IPS-15b (cell line): ENCODE measurements around the gene CEP104.

Experiments
- H3K27me3 ChIP-seq: one replicate; pipeline ENCODE4 v1.6.1; 2013; ENCODE audit warnings: low read length; ENCODE audit not compliant: control insufficient read depth, insufficient read depth
- H3K36me3 ChIP-seq: one replicate; pipeline ENCODE4 v1.6.1; 2013; ENCODE audit warnings: low read length; ENCODE audit not compliant: control insufficient read depth, insufficient read depth
- H3K4me1 ChIP-seq: one replicate; pipeline ENCODE4 v1.6.1; 2013; ENCODE audit warnings: mild to moderate bottlenecking, low read length; ENCODE audit not compliant: control insufficient read depth, insufficient read depth
- H3K4me3 ChIP-seq: one replicate; pipeline ENCODE4 v1.5.1; 2013; ENCODE audit warnings: low read depth, low read length
- H3K9ac ChIP-seq: one replicate; pipeline ENCODE4 v1.6.1; 2013; ENCODE audit warnings: low read depth, mild to moderate bottlenecking, low read length
- H3K9me3 ChIP-seq: one replicate; pipeline ENCODE4 v1.6.1; 2013; ENCODE audit warnings: mild to moderate bottlenecking, low read length; ENCODE audit not compliant: control insufficient read depth, insufficient read depth

CEP104 gene

DNA sequence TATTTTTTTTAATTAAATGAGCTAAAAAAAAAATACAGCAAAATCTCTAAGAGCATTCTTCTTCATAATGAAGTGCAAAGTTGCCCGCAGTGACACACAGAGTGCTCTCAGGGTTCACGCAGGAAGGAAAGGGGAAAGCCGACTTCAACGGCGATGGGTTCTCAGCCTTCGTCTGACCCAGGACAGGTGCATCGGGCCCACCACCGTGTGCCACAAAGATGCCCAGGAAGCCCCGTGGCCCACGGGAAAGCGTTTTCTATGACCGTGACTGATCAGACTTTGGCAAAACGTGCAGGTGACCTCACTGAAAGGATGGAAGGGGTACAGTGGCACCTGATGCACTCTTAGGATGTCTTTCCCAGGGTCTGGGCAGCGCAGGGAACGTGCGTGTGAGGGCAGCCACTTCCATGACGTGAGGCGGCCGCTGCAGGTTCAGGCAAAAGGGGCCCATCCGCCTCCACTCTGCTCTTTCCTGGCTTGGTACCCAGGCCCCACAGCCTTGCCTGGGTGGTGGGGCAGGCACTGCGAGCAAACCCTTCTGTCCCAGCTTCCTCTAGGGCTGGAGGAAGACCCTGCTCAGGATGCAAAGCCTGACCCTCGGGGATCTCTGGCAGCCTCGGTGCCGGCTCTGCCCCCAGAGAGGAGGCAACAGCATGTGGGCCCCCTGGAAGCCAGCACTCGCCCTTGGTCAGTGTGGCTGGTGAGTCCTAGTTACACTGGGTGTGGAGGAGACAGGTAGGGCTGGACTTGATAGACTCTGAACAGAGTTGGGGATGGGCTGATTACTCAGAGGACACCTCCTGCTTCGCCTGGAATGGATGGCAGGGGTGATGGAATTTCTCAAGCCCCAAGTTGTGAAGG, 69.0 kb downstream of the CEP104 start:
- Histone ChIP-seq H3K36me3 (peaks cover 40% of the 10 kb centered on the region), H3K9ac (peak overlapping the region; percentile 54), H3K4me3 (no peak overlapping the region), H3K4me1 (peaks cover 7% of the 10 kb centered on the region), H3K27me3 (no peaks in the 10 kb centered on the region), H3K9me3 (no peaks in the 10 kb centered on the region)

DNA sequence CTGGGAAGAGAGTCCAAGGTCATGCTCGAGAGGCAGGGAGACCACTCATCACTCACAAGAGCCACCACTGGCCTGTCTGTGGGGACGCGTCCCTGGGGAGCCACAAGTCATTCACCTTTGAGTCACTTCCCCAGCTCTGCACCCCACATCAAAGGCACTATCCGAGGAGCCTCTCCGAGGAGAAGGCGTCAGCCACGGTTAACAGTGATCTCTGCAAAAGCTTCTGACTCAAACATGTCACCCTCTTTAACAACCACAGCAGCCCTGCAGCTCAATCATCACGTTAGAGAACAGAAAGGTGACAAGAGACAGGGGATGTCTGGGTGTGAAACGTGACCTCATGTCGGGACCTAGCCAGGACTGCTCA, 69.7 kb downstream of the CEP104 start:
- no peaks in the 10 kb centered on the region for H3K27me3 ChIP-seq
- H3K4me1 ChIP-seq: peaks cover 3% of the 10 kb centered on the region
- H3K9ac ChIP-seq: no peak overlapping the region
- peaks cover 46% of the 10 kb centered on the region for H3K36me3 ChIP-seq
- H3K4me3 ChIP-seq: no peak overlapping the region
- H3K9me3 ChIP-seq: no peaks in the 10 kb centered on the region

DNA sequence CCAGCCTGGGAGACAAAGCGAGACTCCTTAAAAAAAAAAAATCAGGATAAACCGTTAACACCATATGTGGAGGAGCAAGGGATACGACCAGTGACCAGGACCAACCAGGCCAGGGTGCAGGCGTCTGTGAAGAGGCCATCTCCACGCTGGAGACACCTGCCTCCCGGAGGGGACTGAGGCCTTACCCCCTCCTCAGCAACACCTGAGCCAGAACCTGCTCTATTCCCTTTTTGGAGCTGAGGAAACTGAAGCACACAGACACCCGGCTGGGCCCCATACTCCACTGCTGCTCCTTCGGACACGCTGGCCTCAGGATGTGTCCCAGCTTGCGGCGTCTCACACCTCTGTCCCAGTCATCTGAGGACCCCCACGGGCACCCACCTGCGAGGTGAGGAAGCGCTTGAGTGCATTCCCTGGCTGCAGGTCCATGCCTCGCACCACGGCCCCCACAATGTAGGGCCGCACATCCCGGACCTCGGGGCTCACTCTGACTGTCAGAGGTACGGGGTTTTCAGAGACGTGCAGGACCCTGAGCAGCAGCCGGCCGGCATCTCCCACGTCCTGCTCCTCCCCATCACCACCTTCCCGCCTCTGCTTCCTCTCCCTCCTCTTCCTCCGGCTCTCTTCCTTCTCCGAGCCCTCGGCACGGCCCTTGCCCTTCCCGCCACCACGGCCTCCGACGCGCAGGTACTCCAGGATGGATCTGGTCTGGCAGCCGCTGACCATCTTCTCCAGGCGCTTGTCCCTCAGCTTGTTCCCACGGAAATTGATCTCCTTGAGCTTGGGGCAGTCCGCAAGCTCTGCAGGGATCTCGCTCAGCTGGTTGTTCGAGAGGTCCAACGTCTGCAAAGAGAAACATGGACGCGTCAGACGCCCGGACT, 70.3 kb downstream of the CEP104 start:
- Histone ChIP-seq H3K4me1 (peaks cover 3% of the 10 kb centered on the region), H3K9ac (no peak overlapping the region), H3K9me3 (no peaks in the 10 kb centered on the region), H3K4me3 (no peak overlapping the region), H3K36me3 (peaks cover 50% of the 10 kb centered on the region), H3K27me3 (no peaks in the 10 kb centered on the region)

DNA sequence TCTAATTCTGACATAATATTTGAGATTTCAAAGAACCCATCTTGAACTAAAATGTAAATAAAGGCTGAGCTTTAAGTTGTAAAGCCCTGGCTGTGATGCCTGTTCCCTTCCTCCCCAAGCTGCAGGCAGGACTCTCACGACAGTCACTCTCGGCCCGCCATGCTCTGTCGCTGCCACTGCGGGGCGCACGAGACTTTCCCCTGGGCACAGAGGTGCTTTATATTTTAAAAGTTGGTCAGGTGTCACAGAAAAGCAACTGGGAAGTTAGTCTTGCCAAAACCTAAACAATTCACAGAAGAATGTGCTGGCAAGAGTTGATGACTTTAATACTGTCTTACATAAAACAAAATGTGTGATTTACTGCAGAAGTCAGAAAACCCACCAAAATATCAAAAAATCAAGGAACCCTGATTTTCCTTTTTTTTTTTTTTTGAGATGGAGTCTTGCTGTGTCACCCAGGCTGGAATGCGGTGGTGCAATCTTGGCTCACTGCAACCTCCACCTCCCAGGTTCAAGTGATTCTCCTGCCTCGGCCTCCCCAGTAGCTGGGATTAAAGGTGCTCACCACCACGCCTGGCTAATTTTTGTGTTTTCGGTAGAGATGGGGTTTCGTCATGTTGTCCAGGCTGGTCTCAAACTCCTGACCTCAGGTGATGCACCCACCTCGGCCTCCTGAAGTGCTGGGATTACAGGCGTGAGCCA, 71.4 kb downstream of the CEP104 start:
- H3K36me3 ChIP-seq: peaks cover 57% of the 10 kb centered on the region
- H3K4me1 ChIP-seq: peaks cover 3% of the 10 kb centered on the region
- no peaks in the 10 kb centered on the region for H3K9me3 ChIP-seq
- no peak overlapping the region for H3K9ac ChIP-seq
- no peak overlapping the region for H3K4me3 ChIP-seq
- H3K27me3 ChIP-seq: no peaks in the 10 kb centered on the region

DNA sequence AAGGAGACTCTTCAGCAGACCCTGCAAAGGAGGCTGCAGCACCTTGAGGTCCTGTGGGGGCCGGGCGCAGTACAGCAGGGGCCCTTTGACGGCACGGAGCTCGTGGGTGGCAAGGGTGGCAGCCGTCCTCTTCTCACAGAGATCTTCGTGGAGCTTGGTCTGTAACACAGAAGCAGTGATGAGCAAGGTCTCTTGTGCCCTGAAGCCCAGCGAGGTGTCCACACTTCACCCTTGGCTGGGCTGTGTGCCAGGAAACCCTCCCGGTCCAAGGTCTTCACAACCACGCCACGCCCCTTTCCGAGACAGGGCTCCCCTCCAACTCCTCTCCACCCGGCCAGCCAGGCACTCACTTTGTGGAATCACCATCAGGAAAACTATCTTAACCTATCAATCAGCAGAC, 72.0 kb downstream of the CEP104 start:
- H3K4me3 ChIP-seq: no peak overlapping the region
- H3K9me3 ChIP-seq: no peaks in the 10 kb centered on the region
- no peaks in the 10 kb centered on the region for H3K27me3 ChIP-seq
- peaks cover 3% of the 10 kb centered on the region for H3K4me1 ChIP-seq
- no peak overlapping the region for H3K9ac ChIP-seq
- peaks cover 62% of the 10 kb centered on the region for H3K36me3 ChIP-seq

DNA sequence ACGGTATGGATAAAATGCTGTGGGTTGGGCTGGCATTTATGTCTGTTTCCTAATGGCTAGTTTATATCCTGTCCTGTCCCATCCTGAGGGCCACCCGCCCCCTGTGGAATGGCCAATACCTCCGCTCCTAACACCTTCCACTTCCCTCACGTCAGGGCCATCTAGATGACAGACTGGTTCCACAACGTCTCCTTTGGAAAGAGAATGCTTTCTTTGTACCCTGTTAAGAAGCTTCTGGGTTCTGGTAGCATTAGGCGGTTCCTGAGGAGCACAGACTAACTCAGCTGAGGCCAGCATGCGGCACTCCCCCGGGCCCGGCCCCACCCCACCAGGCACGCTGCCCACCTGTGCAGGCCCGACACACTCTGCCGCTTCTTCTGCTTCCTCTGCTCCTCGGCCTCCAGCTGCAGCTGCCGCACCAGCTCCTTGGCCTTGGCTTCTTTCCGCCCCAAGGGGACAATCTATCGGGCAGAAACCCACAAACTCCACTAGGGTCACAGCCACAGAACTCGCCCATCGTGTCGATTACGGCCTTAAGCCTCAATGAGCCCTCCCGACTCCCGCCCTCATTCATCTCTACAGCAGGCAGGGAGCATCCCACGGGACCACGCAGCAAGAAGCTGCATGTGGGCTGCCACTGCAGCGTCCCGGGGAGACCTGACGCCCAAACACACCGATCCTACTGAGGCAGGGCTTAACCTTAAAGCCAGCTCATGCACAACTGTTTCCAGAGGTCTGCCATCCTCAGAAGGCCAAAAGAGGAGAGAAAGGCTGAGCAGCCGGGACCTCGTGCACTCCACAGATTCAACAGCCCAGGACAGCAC, 73.1 kb downstream of the CEP104 start:
- H3K9me3 ChIP-seq: no peaks in the 10 kb centered on the region
- H3K4me3 ChIP-seq: no peak overlapping the region
- H3K36me3 ChIP-seq: peaks cover 71% of the 10 kb centered on the region
- no peaks in the 10 kb centered on the region for H3K27me3 ChIP-seq
- no peak overlapping the region for H3K9ac ChIP-seq
- H3K4me1 ChIP-seq: no peaks in the 10 kb centered on the region

DNA sequence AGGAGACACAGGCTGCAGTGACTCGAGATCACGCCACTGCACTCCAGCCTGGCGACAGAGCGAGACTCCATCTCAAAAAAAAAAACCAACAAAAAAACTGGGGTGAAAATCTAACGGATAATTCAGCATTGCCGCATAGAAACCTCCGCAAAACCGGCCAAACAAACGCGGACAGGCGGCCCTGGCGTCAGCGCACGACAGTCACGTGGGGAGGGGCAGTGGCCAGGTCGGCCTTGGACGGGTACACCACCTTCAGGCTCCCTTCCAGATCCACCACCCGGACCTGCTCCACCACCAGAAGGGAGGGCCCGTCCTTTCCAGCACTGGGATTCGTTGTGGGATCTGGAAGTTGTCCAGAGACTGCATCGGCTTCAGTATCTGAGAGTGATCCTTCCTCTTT, 76.1 kb downstream of the CEP104 start:
- no peak overlapping the region for H3K9ac ChIP-seq
- H3K27me3 ChIP-seq: no peaks in the 10 kb centered on the region
- H3K36me3 ChIP-seq: peaks cover 58% of the 10 kb centered on the region
- no peak overlapping the region for H3K4me3 ChIP-seq
- H3K4me1 ChIP-seq: no peaks in the 10 kb centered on the region
- no peaks in the 10 kb centered on the region for H3K9me3 ChIP-seq

DNA sequence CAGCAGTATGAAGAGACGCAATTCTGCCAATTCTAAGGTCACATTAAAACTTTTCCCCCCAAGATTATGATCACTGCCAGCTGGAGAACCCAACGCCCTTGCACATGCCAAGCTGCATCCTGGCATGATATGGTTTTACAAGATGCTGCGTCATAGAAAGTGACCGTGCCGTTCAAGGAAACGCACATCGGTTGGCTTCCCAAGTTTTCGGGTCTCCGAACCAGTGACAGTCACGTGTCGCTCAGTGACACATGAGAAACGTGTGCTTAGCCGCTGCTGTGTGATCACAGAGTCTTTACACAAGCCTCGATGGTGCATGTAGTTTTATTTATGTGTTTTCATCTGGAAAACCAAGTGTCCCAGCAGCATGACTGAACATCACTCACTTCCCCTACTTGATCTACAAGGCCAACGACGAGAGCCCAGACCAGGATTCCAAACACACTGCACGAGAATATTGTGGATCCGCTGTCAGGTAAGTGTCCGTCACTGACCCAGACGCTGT, 77.0 kb downstream of the CEP104 start:
- H3K9ac ChIP-seq: no peak overlapping the region
- H3K4me3 ChIP-seq: no peak overlapping the region
- H3K9me3 ChIP-seq: no peaks in the 10 kb centered on the region
- no peaks in the 10 kb centered on the region for H3K27me3 ChIP-seq
- H3K4me1 ChIP-seq: peaks cover 2% of the 10 kb centered on the region
- H3K36me3 ChIP-seq: peaks cover 56% of the 10 kb centered on the region

DNA sequence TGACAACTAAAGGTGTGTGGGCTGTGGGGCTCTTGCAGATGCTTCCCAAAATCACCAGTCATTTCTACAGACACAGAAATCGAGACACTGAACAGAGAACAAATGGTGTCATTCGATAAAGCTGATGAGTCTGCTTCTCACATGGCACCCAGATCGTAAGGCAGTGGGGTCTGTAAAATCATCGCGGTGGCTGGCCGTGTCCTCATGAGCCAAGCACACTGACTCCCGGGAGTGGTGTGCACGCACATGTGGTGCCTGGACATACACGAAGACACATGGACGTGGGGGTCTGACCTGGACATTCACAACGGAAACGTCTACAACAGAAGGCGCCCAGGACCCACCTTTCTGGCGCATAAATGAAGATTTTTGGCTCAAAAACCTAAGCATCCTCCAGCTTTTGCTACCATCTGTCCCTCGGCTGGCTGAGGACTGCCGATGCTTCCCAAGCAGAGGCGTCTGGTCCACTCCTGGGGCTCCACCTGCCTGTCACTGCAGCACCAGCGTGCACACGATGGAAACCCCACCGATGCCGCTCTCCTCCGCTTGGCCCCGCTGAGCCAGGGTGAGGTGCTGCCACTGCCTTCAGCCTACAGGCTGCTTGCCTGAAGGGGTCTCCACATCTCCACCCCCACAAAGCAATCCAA, 77.6 kb downstream of the CEP104 start:
- Histone ChIP-seq H3K4me3 (no peak overlapping the region), H3K27me3 (no peaks in the 10 kb centered on the region), H3K36me3 (peaks cover 50% of the 10 kb centered on the region), H3K9ac (no peak overlapping the region), H3K9me3 (no peaks in the 10 kb centered on the region), H3K4me1 (peaks cover 2% of the 10 kb centered on the region)

DNA sequence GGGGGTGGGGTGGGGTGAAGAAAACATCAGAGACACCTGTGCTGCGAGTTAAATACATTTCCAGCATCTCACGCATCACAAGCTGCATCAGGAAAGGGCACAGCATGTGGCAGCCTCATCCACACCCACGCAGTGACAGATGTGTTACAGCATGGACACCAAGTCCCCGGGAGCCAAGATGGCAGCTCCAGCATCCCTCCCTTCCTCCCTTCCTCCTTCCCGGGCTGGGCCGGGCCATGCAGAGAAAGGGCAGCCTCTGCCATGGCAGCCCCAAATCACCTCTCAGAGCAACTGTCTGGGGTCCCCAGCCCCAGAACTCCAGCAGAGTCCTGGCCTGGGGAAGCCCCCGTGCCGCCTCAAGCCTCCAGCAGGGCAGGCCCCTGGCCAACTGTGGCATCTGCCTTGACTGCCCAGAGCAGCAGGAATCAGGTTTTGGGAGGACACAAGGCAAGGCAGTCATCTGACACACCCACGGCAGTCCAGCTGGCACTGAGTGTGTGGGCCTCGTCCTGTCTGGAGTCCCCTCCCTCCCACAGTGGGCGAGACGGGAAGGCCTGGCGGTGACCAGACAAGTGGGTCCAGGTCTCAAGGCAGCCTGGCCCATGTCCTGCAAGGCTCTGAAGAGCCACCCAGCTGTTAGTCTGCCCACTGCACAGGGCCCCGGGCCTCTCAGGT, 78.3 kb downstream of the CEP104 start:
- H3K36me3 ChIP-seq: peaks cover 44% of the 10 kb centered on the region
- H3K27me3 ChIP-seq: no peaks in the 10 kb centered on the region
- H3K9me3 ChIP-seq: no peaks in the 10 kb centered on the region
- peaks cover 2% of the 10 kb centered on the region for H3K4me1 ChIP-seq
- no peak overlapping the region for H3K9ac ChIP-seq
- H3K4me3 ChIP-seq: no peak overlapping the region
